GM12801 (cell line): Measurements from ENCODE around the gene CD300LF.

Source experiments
- TF ChIP-seq, protein P1 (sequence below): IDR thresholded peaks from one replicate; pipeline ENCODE4 v1.5.1; 2011; ENCODE audit warnings: control low read depth; ENCODE audit not compliant: insufficient read length; ENCODE audit errors: extremely low read depth

Gene CD300LF

DNA sequence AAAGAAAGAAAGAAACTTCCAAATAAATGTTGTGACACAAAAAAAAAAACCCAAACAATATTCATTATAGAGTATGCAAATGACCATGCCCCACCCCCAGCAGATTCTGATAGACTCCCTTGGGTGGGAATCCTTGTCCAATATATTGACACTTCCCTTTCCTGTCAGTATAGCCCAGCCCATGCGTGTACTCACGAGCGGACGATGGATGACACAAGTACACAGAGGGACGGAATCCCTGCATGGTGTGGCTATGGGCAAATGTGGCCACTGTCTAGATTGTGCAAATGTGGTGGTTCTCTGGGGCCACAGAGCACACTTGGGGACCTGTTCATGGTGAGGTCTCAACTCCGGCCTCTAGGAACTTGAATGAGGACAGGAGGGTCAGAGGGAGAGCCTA is 27.4 kb upstream of the CD300LF start:
- TF ChIP-seq, protein P1, sequence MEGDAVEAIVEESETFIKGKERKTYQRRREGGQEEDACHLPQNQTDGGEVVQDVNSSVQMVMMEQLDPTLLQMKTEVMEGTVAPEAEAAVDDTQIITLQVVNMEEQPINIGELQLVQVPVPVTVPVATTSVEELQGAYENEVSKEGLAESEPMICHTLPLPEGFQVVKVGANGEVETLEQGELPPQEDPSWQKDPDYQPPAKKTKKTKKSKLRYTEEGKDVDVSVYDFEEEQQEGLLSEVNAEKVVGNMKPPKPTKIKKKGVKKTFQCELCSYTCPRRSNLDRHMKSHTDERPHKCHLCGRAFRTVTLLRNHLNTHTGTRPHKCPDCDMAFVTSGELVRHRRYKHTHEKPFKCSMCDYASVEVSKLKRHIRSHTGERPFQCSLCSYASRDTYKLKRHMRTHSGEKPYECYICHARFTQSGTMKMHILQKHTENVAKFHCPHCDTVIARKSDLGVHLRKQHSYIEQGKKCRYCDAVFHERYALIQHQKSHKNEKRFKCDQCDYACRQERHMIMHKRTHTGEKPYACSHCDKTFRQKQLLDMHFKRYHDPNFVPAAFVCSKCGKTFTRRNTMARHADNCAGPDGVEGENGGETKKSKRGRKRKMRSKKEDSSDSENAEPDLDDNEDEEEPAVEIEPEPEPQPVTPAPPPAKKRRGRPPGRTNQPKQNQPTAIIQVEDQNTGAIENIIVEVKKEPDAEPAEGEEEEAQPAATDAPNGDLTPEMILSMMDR = no peak

DNA sequence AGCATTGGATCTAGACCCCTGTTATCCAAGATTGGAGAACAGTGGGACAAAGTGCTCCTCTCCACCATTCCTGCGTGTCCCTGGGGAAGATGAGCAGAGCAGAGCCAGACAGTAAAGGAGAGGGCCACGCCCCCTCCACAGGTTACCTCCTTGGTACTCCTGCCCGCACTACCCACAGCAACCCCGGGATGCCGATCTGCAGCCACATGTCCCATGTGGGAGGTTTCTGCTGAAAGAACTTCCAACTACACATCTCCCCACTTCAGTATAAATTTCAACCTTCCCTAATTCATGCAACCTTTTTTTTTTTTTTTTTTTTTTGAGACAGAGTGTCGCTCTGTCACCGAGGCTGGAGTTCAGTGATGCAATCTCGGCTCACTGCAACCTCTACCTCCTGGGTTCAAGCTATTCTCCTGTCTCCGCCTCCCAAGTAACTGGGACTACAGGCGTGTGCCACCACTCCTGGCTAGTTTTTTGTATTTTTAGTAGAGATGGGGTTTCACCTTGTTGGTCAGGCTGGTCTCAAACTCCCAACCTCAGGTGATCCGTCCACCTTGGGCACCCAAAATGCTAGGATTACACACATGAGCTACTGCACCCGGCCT is 26.6 kb upstream of the CD300LF start:
- TF ChIP-seq, protein P1 = no peak

DNA sequence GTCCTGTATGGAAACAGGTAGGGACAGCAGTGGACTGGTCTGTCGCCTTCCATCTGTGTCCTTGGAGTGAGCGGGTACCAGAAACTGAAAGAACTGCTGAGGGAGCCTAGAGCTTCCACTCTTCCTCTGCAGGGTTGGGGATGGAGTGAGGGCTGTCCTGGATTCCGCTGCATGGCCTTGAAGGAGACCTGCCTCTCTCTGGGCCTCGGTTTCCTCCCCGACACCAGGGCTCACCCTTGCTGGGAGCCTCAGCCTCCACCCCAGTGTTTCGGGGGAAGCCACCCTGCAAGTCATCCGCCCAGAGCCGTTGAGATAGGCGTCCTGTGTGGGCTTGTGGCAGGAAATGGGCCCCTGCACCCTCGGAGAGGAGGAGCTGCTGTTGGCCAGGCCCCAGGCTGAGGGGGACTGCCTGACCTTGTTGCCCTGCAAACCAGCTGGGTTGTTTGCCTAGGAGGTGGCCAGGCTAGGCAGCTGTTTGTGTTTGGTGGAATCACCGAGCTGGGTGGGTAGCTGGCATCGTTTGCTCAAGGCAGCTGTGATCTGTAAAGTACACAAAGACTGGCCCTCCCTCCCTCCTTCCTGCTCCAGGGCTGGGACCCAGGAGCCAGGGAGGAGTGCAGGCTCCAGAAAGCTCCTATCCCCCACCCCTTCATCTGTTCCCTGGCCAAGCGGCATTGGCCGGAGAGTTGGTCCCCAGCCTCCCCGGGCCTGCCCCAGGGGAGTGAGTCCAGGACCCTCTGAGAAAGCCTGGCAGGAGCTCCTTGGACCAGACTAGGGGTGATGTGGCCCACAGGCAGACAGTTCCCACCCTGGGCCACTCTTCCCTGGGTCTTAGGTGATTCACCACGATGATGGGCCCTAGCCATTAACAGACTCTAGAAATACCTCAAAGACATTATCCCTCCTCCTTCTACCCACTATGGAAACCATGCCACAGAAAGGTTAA is 25.6 kb upstream of the CD300LF start:
- TF ChIP-seq, protein P1 = no peak

DNA sequence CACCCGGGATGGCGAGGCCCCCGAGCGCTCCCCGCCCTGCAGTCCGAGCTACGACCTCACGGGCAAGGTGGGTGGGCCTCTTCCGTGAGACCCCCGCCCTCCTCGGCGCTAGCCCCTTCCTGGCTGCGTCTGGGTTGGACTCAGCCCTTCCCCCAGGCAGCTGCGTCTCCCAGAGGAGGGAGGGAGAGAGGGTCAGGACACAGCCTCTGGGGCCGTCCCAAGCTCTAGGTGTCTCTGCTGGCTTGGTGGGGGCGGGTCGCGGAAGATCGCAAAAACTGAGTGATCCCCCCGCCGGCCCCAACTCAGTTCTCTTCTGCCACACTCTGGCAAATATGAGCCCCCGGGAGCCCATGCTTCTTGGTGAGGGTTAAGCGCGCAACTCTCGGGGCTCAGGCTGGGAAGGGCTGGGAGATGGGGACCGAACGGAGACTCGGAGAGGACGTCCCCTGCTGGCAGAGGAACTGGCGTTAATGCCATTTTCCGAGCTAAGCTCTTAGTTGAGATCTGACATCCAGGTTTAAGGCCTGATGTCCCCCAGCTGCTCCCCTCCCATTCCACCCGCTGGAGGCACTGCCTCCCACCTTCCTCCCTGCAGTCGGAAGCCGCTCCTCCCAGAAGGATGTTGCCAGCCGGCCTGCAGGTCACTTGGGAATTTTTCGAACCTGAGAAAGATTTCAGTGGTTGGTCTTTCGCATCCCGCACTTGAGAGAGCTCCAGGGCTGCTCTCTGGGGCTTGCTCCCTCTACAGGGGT is 24.8 kb upstream of the CD300LF start:
- TF ChIP-seq, protein P1 = no peak

DNA sequence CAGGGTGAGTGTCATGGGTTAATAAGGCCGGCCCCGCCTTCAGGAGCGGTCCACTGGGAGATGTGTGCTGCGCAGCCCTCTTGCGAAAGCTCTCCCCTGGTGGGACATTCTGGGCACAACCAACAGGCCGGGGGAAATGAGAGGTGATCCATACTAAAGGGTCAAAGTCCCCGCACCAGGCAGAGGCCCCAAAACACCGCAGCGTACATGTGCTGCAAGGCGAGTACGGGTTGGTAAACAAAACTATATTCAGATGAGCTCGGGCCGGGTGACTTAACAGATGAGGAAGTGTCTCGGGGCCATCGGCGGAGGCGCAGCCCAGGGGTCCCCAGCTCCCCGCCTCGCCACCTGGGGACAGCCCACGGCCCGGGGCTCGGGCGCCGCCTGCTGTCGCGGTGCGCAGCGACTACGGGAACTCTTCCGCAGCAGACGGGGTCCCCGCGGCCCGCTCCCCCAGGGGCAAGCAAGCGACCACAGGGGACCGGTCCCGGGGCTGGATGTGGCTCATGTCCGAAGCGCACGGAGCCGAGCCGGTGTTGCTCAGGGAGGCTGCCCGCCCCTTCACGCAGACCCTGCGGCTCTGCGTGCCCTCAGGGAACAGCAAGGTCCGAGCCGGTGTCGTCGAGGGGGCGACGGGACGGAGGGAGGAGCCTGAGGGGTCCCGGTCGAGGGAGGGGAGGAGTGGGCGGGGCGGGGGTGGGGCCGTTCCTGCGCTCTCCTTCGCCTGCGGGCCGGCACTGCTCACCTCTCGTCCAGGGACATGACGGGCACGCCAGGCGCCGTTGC is 24.0 kb upstream of the CD300LF start, which contains the start of gene RAB37:
TSS of gene RAB37 (plus strand) at position 744 of the 786 bp plus-strand sequence. CDS start at position 761, 17 bp downstream.
- TF ChIP-seq, protein P1 = no peak

DNA sequence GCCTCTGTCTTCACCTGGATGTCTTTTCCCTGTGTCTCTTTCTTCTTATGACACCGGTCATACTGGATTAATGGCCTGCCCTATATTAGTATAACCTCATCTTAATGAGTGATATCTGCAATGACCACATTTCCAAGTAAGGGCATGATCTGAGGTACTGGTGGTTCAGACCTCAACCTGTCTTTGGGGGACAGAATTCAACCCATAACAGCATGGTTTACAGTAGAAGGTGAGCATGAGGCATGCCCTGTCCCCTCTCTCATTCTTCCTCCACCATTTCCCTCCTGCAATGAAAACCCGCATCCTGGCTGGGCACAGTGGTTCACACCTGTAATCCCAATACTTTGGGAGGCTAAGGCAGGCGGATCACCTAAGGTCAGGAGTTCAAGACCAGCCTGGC is 21.5 kb upstream of the CD300LF start:
- TF ChIP-seq, protein P1 = no peak
